A673 (cell line): Measurements from ENCODE around the gene LRCH1.

Source experiments
- EZH2 ChIP-seq: fragments of 200-600 bp; sonication (generic); IDR thresholded peaks from 2 replicates; pipeline ENCODE4 v1.6.1; 2017; ENCODE audit warnings: borderline replicate concordance, low read depth, mild to moderate bottlenecking, mixed read lengths, antibody characterized with exemption, low read length; ENCODE audit not compliant: poor library complexity, severe bottlenecking
- TF ChIP-seq, protein P1 (sequence below): fragments of 300-800, 200-600 bp; sonication (generic); conservative IDR thresholded peaks from 2 replicates; pipeline ENCODE4 v1.5.1; 2017; ENCODE audit warnings: low read depth, mild to moderate bottlenecking, antibody characterized with exemption, low read length, moderate library complexity, mixed read lengths

GRCh38 chr13:46575818-46576221 lies 22.9 kb downstream of the LRCH1 start:
- TF ChIP-seq, protein P1, sequence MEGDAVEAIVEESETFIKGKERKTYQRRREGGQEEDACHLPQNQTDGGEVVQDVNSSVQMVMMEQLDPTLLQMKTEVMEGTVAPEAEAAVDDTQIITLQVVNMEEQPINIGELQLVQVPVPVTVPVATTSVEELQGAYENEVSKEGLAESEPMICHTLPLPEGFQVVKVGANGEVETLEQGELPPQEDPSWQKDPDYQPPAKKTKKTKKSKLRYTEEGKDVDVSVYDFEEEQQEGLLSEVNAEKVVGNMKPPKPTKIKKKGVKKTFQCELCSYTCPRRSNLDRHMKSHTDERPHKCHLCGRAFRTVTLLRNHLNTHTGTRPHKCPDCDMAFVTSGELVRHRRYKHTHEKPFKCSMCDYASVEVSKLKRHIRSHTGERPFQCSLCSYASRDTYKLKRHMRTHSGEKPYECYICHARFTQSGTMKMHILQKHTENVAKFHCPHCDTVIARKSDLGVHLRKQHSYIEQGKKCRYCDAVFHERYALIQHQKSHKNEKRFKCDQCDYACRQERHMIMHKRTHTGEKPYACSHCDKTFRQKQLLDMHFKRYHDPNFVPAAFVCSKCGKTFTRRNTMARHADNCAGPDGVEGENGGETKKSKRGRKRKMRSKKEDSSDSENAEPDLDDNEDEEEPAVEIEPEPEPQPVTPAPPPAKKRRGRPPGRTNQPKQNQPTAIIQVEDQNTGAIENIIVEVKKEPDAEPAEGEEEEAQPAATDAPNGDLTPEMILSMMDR = no peak
- TF ChIP-seq EZH2 = no peak
